Gastrocnemius medialis (tissue), 4 donors: ENCODE results near the gene SYT13.

Source experiments
- CTCF ChIP-seq, 5 experiments: fragments of 450-650 bp in 3 of 5; fragments of 200-600 bp in 2 of 5; sonication (generic) in 2 of 5; IDR thresholded peaks in 4 of 5; conservative IDR thresholded peaks in 1 of 5; 1 replicate in 4 of 5; 2 replicates in 1 of 5; pipeline ENCODE4 v1.5.1; 2016 to 2019; ENCODE audit warnings: antibody characterized with exemption in 5 of 5, mild to moderate bottlenecking in 3 of 5, moderate library complexity in 3 of 5
- POLR2A ChIP-seq, 2 donors: fragments of 450-650 bp; IDR thresholded peaks; one replicate each; pipeline ENCODE4 v1.6.1; 2017; ENCODE audit warnings: antibody characterized with exemption in 2 of 2, mild to moderate bottlenecking in 2 of 2, moderate library complexity in 2 of 2

GRCh38 chr11:45265969-45266675, 20.0 kb downstream of the SYT13 start:
- TF ChIP-seq CTCF (IDR thresholded peaks at IDR 0.05 in 4 of 5, conservative IDR thresholded peaks at IDR 0.05 in 1 of 5): no peak
- no peak for TF ChIP-seq POLR2A (IDR thresholded peaks at IDR 0.05)
